ENCODE data around the gene RNASE7.

RNASE7 gene

GRCh38 chr14:21060614-21061346 lies 18.6 kb downstream of the RNASE7 start:
- H3K4me3 ChIP-seq (ENCODE audit: low read length), result no peak overlapping the region
- no peaks in the 10 kb centered on the region for H3K36me3 ChIP-seq (ENCODE audit: insufficient read depth, low read depth, low read length)
- H3K27me3 ChIP-seq (ENCODE audit: insufficient read depth, low read length), result no peaks in the 10 kb centered on the region
- H3K9me3 ChIP-seq (ENCODE audit: insufficient read depth, low read depth, low read length), result no peaks in the 10 kb centered on the region
- peaks cover 8% of the 10 kb centered on the region; the same call in 1 of the 2 replicates for H3K4me1 ChIP-seq (ENCODE audit: insufficient read depth, low read length)
- no peak overlapping the region for H3K9ac ChIP-seq (ENCODE audit: low read depth, low read length)
- H3K27ac ChIP-seq (ENCODE audit: low read length), result no peak overlapping the region

- H3K27me3 ChIP-seq (ENCODE audit: insufficient read depth, low read length), result no peaks in the 10 kb centered on the region
- no peaks in the 10 kb centered on the region for H3K9me3 ChIP-seq (ENCODE audit: insufficient read depth, low read depth, low read length)
- H3K36me3 ChIP-seq (ENCODE audit: insufficient read depth, low read depth, low read length), result no peaks in the 10 kb centered on the region
- peaks cover 8% of the 10 kb centered on the region; the same call in 1 of the 2 replicates for H3K4me1 ChIP-seq (ENCODE audit: insufficient read depth, low read length)
- H3K9ac ChIP-seq (ENCODE audit: low read depth, low read length), result no peak overlapping the region
- no peak overlapping the region for H3K4me3 ChIP-seq (ENCODE audit: low read length)
- H3K27ac ChIP-seq (ENCODE audit: low read length), result no peak overlapping the region
Observed at GRCh38 chr14:21061347-21061668, 19.1 kb downstream of the RNASE7 start.

- no peak overlapping the region for H3K27ac ChIP-seq (ENCODE audit: low read length)
- no peak overlapping the region for H3K9ac ChIP-seq (ENCODE audit: low read depth, low read length)
- no peak overlapping the region for H3K4me3 ChIP-seq (ENCODE audit: low read length)
- H3K4me1 ChIP-seq (ENCODE audit: insufficient read depth, low read length), result peaks cover 11% of the 10 kb centered on the region; the same call in 1 of the 2 replicates
- no peaks in the 10 kb centered on the region for H3K9me3 ChIP-seq (ENCODE audit: insufficient read depth, low read depth, low read length)
- H3K36me3 ChIP-seq (ENCODE audit: insufficient read depth, low read depth, low read length), result no peaks in the 10 kb centered on the region
- peaks cover 12% of the 10 kb centered on the region for H3K27me3 ChIP-seq (ENCODE audit: insufficient read depth, low read length)
Observed at GRCh38 chr14:21063479-21063878, 21.3 kb downstream of the RNASE7 start.

- H3K9ac ChIP-seq (ENCODE audit: low read depth, low read length), result no peak overlapping the region
- H3K36me3 ChIP-seq (ENCODE audit: insufficient read depth, low read depth, low read length), result no peaks in the 10 kb centered on the region
- H3K27ac ChIP-seq (ENCODE audit: low read length), result no peak overlapping the region
- H3K27me3 ChIP-seq (ENCODE audit: insufficient read depth, low read length), result peaks cover 21% of the 10 kb centered on the region
- H3K4me3 ChIP-seq (ENCODE audit: low read length), result no peak overlapping the region
- H3K9me3 ChIP-seq (ENCODE audit: insufficient read depth, low read depth, low read length), result no peaks in the 10 kb centered on the region
- H3K4me1 ChIP-seq (ENCODE audit: insufficient read depth, low read length), result peaks cover 11% of the 10 kb centered on the region; the same call in 1 of the 2 replicates
Observed at GRCh38 chr14:21066882-21067502, 24.8 kb downstream of the RNASE7 start.

- peak overlapping the region; percentile 94 for H3K4me3 ChIP-seq (ENCODE audit: low read length)
- peaks cover 15% of the 10 kb centered on the region for H3K36me3 ChIP-seq (ENCODE audit: insufficient read depth, low read depth, low read length)
- H3K4me1 ChIP-seq (ENCODE audit: insufficient read depth, low read length), result peaks cover 10% of the 10 kb centered on the region
- H3K27me3 ChIP-seq (ENCODE audit: insufficient read depth, low read length), result peaks cover 21% of the 10 kb centered on the region
- H3K9ac ChIP-seq (ENCODE audit: low read depth, low read length), result peak overlapping the region; percentile 94; the same call in 1 of the 2 replicates
- H3K9me3 ChIP-seq (ENCODE audit: insufficient read depth, low read depth, low read length), result no peaks in the 10 kb centered on the region
- H3K27ac ChIP-seq (ENCODE audit: low read length), result peak overlapping the region; percentile 76
Observed at GRCh38 chr14:21068521-21069387, 26.6 kb downstream of the RNASE7 start.

- Histone ChIP-seq H3K27me3 (ENCODE audit: insufficient read depth, low read length) (peaks cover 21% of the 10 kb centered on the region), H3K4me3 (ENCODE audit: low read length) (peak overlapping the region; percentile 94), H3K4me1 (ENCODE audit: insufficient read depth, low read length) (peaks cover 8% of the 10 kb centered on the region), H3K9me3 (ENCODE audit: insufficient read depth, low read depth, low read length) (no peaks in the 10 kb centered on the region), H3K36me3 (ENCODE audit: insufficient read depth, low read depth, low read length) (peaks cover 23% of the 10 kb centered on the region), H3K27ac (ENCODE audit: low read length) (peak overlapping the region; percentile 76), H3K9ac (ENCODE audit: low read depth, low read length) (peak overlapping the region; percentile 94; the same call in 1 of the 2 replicates)
Observed at GRCh38 chr14:21069388-21070082, 27.4 kb downstream of the RNASE7 start.

- Histone ChIP-seq H3K27me3 (ENCODE audit: insufficient read depth, low read length) (peaks cover 21% of the 10 kb centered on the region), H3K27ac (ENCODE audit: low read length) (peak within 1 kb of the TSS; percentile 80), H3K9me3 (ENCODE audit: insufficient read depth, low read depth, low read length) (no peaks in the 10 kb centered on the region)
Observed at GRCh38 chr14:21070083-21070609, 28.0 kb downstream of the RNASE7 start, which contains the start of gene ARHGEF40. Gene ARHGEF40, plus strand, starts transcription at chr14:21070304. Its CDS starts 93 bp downstream, at chr14:21070397.

GRCh38 chr14:21070610-21071224 lies 28.6 kb downstream of the RNASE7 start:
- Histone ChIP-seq H3K36me3 (ENCODE audit: insufficient read depth, low read depth, low read length) (peaks cover 35% of the 10 kb centered on the region), H3K27ac (ENCODE audit: low read length) (peak overlapping the region; percentile 80), H3K27me3 (ENCODE audit: insufficient read depth, low read length) (peaks cover 21% of the 10 kb centered on the region), H3K4me3 (ENCODE audit: low read length) (peak overlapping the region; percentile 94), H3K9ac (ENCODE audit: low read depth, low read length) (peak overlapping the region; percentile 94), H3K4me1 (ENCODE audit: insufficient read depth, low read length) (peaks cover 8% of the 10 kb centered on the region), H3K9me3 (ENCODE audit: insufficient read depth, low read depth, low read length) (no peaks in the 10 kb centered on the region)

More at GRCh38 chr14:21070083-21070609, 28.0 kb downstream of the RNASE7 start, which contains the start of gene ARHGEF40:
- H3K9ac ChIP-seq (ENCODE audit: low read depth, low read length), result peak within 1 kb of the TSS; percentile 94
- H3K4me3 ChIP-seq (ENCODE audit: low read length), result peak within 1 kb of the TSS; percentile 94
- peaks cover 29% of the 10 kb centered on the region for H3K36me3 ChIP-seq (ENCODE audit: insufficient read depth, low read depth, low read length)
- H3K4me1 ChIP-seq (ENCODE audit: insufficient read depth, low read length), result peaks cover 8% of the 10 kb centered on the region

- peak overlapping the region; percentile 94 for H3K4me3 ChIP-seq (ENCODE audit: low read length)
- peaks cover 42% of the 10 kb centered on the region for H3K36me3 ChIP-seq (ENCODE audit: insufficient read depth, low read depth, low read length)
- H3K4me1 ChIP-seq (ENCODE audit: insufficient read depth, low read length), result peaks cover 8% of the 10 kb centered on the region
- H3K27ac ChIP-seq (ENCODE audit: low read length), result peak overlapping the region; percentile 80
- H3K9me3 ChIP-seq (ENCODE audit: insufficient read depth, low read depth, low read length), result no peaks in the 10 kb centered on the region
- peaks cover 21% of the 10 kb centered on the region for H3K27me3 ChIP-seq (ENCODE audit: insufficient read depth, low read length)
- H3K9ac ChIP-seq (ENCODE audit: low read depth, low read length), result peak overlapping the region; percentile 94
Observed at GRCh38 chr14:21071225-21072030, 29.3 kb downstream of the RNASE7 start.

GRCh38 chr14:21072031-21072473 lies 29.9 kb downstream of the RNASE7 start:
- peak overlapping the region; percentile 94 for H3K4me3 ChIP-seq (ENCODE audit: low read length)
- peak overlapping the region; percentile 94; the same call in 1 of the 2 replicates for H3K9ac ChIP-seq (ENCODE audit: low read depth, low read length)
- H3K36me3 ChIP-seq (ENCODE audit: insufficient read depth, low read depth, low read length), result peaks cover 48% of the 10 kb centered on the region
- peak overlapping the region; percentile 80 for H3K27ac ChIP-seq (ENCODE audit: low read length)
- H3K27me3 ChIP-seq (ENCODE audit: insufficient read depth, low read length), result peaks cover 21% of the 10 kb centered on the region
- H3K9me3 ChIP-seq (ENCODE audit: insufficient read depth, low read depth, low read length), result no peaks in the 10 kb centered on the region
- H3K4me1 ChIP-seq (ENCODE audit: insufficient read depth, low read length), result peaks cover 8% of the 10 kb centered on the region

All from iPS-20b (cell line).